Right lobe of liver (tissue), 4 donors: ENCODE data around the gene ZBTB8A.

ENCODE experiments used
- POLR2A ChIP-seq: fragments of 450-650 bp; IDR thresholded peaks from one replicate; pipeline ENCODE4 v1.6.1; 2017; ENCODE audit warnings: antibody characterized with exemption, mild to moderate bottlenecking
- TF ChIP-seq, protein P1 (sequence below), 4 donors: fragments of 200-600 bp in 3 of 4; fragments of 450-650 bp in 1 of 4; IDR thresholded peaks; one replicate each; pipeline versions ENCODE4 v1.5.1 to v1.8.0; 2016 to 2022; ENCODE audit warnings: antibody characterized with exemption in 4 of 4, mild to moderate bottlenecking in 2 of 4
- donor health status: DM: no; HTN: no; CAD: no.
- donor health status: DM: no; HTN: no; CAD: no.
- donor health status: DM: no; HTN: yes; CAD: no.

DNA sequence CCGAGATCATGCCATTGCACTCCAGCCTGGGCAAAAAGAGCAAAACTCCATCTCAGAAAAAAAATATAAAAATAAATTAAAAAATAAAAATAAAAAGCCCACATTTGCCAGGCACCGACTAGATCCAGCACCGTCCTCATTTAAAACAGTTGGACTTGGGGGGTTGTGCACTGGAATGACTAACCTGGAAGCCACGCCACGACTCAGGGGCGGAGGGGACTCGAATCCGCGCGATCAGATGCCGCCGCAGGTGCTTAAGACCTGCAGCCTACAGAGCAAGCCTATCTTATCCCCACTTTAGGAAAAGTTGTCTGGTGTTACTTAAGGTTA, 72.6 kb downstream of the ZBTB8A start:
- TF ChIP-seq, protein P1, sequence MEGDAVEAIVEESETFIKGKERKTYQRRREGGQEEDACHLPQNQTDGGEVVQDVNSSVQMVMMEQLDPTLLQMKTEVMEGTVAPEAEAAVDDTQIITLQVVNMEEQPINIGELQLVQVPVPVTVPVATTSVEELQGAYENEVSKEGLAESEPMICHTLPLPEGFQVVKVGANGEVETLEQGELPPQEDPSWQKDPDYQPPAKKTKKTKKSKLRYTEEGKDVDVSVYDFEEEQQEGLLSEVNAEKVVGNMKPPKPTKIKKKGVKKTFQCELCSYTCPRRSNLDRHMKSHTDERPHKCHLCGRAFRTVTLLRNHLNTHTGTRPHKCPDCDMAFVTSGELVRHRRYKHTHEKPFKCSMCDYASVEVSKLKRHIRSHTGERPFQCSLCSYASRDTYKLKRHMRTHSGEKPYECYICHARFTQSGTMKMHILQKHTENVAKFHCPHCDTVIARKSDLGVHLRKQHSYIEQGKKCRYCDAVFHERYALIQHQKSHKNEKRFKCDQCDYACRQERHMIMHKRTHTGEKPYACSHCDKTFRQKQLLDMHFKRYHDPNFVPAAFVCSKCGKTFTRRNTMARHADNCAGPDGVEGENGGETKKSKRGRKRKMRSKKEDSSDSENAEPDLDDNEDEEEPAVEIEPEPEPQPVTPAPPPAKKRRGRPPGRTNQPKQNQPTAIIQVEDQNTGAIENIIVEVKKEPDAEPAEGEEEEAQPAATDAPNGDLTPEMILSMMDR (IDR thresholded peaks at IDR 0.05) = no peak
- no peak for TF ChIP-seq POLR2A
